Glomerular visceral epithelial cell (primary cell): ENCODE data around the gene ADAMTS7.
"Not testable (repeated sequence)": the region's sequence is repeated elsewhere in the genome, so short reads cannot be mapped to it uniquely, and the experiment has no call there.

Experiments
- DNase-seq: peaks from one replicate; pipeline ENCODE4 v3.0.0-alpha.2; 2016; ENCODE audit errors: extremely low spot score

Gene ADAMTS7

DNA sequence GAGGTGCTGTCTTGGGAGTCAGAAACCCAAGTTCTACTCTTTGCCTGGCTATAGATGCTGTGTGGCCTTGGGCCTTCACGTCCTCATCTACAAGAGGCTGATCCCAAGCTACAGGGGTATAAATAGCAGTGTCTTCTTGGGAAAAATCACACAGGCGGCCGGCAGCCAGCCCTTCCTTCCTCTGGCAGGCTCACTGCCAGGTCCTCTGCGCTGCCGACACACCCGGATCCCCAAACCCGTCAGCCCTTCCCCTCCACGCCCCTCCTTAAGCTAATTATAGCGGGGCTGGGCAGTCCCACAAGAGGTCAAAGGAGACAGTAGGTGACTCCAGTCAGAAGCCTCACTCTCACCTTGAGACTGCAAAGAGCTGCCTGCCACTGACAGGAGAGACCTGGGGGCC lies 31.3 kb downstream of the ADAMTS7 start:
- not testable (repeated sequence) for DNase-seq

DNA sequence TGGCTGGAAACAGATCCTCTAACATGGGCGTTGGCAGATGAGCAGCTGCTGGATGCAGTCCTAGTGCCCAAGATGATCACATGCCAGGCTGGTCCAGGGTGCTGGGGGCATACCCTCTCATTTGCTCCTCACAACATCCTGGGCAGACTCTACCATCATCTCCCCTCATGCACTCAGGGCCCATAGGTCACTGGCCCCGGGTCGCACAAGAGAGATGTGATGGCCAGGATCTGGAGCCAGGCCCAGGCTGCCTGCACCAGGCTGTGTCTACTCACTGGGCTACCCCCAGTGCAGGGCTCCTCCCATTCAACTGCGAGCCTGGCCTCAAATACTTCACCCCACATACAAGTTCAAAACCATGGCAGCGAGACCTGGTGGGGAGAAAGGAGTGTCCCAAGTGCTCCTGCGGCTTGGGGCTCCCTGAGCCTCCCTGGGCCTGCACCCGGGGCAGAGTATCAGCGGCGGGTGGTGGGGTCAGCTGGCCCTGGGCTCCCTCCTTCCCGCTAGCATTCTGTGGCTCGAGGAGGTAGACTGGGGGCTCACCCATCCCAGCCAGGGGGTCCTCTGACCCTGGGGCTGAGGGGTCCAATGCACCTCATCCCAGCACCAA lies 32.0 kb downstream of the ADAMTS7 start:
- not testable (repeated sequence) for DNase-seq

- no peak for DNase-seq
These were observed 32.8 kb downstream of the ADAMTS7 start for GRCh38 chr15:78778422-78778821.

DNA sequence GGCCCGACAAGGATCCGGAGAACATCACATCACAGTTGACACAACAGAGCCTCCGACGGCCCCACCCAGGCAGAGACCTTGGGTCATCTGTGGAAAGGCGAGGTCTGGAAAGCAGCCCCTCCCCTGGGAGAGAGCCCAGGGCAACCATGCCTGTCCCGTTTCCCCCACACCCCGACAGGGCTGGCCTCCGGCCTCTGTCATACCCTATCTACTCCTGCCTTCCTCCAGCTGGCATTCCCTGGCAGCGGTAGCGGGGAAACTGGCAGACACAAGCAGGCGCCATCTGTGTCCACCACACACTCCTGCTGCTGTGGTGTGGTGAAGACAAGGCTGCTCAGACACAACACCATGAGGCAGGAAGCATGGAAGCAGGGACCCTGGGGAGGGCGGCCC lies 33.3 kb downstream of the ADAMTS7 start:
- not testable (repeated sequence) for DNase-seq

DNA sequence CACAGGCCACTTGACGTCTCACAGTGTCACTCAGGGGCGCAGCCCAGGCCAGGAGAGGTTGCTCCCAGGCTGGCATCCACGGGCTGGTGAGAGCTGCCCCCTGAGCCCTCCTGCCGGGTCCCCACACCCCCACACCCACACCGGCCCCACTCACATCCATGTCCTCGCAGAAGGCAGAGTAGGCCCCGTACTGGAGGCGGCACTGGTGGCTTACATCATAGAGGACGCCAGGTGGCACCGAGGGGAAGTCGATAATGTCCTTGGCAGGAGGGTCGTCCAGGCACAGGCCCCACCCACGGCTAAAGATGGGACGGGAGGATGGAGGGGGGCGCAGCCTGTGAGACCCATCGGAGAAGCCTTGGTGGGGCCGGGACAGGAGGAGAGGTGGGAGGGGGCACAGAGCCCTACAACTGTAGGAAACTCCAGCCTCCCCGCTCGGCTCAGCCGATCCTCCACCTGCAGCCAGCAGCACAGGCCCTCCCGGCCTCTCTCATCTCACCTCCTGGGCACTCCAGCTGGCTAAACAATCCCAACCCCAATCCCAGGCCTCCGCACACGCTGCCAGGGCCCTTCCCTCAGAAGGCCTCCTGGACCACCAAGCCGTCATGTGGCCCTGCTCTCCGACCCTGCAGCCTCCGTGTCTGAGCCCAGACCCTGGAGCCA lies 33.8 kb downstream of the ADAMTS7 start:
- DNase-seq: not testable (repeated sequence)

- not testable (repeated sequence) for DNase-seq
These were observed 35.0 kb downstream of the ADAMTS7 start for GRCh38 chr15:78776046-78776925.

- DNase-seq: no peak
These were observed 35.8 kb downstream of the ADAMTS7 start for GRCh38 chr15:78775472-78775871.

DNA sequence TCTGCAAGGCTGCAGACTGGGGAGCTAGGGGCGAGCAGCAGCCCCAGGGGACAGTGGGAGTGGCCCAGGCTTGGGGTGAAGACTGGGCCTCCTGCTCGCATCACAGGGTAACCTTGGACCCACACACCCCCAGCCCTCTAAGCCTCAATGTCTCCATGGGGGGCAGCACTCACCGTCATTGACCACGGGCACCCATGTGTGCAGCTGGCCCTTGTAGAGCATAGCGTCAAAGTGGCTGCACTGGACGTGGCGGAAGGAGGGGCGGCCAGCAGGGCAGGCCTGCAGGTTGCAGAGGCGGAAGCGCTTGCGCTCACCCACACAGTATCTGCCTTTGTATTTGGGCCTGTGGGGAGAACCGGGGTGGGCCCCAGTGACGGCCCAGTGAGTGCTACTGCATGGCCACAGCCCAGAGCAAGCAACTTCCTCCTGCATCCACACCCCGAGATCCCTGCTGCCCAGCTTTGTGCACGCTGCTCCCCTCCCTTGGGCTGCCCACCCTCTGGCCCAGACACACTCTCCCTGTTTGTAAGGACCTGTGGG lies 36.7 kb downstream of the ADAMTS7 start:
- not testable (repeated sequence) for DNase-seq

DNA sequence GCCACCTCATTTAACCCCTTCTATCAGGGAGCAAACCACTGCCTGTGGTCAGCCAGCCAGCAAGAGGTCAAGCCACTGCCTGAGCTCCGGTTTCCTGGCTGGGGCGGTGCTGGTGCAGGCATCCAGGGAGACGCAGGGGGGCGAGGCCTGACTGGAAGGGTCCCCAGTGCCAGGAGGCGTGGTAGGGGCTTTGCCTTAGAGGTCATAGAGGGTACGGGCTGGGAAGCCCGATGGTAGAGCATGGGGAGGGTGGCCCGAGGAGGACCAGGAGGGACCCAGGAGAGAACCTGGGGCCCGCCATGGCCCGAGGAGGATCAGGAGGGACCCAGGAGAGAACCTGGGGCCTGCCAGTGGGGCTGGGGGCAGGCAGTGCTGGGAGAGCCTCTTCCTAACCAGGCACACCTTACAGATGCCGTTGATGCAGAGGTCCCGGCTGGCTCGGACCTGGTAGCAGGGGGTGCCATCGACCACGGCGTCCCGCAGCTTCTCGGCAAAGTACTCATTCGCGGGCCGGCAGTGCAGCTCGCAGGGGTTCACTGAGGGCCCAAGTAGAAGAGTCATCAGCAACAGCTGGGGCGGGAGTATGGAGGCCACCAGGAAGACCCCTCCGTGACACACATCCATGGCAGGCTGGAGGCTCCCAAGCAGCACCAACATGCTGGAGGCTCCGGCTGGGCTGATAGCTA lies 37.4 kb downstream of the ADAMTS7 start:
- not testable (repeated sequence) for DNase-seq

DNA sequence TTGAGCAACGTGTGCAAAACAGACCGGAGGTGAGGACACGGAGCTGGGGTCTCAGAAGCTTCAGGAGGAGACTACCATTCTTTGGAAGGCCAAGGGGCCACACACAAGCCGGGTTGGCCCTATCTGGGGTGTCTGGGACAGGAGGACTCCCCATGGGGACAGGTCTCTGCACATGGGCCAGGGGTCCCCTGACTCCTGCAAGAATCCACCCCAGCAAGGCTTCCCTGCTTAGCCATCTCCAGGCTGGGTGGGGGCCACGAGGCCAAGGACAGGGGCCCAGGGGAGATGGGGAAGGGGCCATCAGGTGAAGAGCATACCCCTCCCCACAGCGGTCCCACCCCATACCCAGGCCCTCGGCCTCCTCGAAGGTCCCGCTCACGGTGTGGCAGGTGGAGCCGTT lies 38.5 kb downstream of the ADAMTS7 start:
- no peak for DNase-seq

DNA sequence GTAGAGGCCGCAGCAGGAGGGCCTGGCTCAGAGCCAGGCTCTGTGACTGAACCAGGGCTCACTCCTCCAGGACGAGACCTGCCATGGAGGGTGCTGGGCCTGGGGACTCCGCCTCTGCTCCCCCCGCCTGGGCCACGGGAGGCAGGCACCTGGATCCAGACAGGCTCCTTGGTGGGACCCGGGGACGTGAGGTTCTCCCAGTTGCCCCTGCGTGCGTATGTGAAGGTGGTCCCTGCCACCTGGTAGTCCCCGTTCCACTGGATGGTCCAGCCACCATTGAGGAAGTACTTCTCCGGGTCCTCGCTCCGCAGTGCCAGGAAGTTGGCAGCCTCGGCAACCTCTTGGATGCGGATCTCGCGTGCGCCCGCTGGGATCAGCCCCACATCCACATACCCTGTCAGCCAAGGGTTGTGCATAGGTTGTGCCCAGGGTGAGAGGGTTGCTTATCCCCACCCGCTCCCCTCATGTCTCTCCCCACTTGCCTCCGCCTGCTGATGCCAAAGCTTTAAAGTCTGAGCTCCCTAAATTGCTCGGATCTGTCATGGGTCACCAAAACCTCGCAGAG lies 39.7 kb downstream of the ADAMTS7 start:
- DNase-seq: not testable (repeated sequence)

DNA sequence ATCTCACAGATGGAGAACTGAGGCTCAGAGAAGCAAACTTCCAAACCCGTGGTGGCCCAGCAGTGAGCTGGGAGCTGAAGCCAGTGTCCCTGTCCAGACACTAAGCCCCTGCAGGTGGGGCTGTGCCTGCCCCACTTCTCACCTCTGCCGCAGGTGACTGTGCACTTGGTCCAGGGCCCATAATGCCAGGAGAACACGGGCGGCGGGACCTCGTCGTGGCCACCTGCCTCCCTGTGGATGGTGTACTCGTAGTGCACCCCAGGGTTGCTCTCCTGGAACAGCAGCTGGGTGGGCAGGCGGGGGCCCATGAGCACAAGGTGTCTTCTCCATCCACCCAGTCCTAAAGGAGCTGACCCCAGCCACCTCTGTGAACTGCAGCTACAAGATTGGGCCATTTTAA lies 40.2 kb downstream of the ADAMTS7 start:
- not testable (repeated sequence) for DNase-seq

DNA sequence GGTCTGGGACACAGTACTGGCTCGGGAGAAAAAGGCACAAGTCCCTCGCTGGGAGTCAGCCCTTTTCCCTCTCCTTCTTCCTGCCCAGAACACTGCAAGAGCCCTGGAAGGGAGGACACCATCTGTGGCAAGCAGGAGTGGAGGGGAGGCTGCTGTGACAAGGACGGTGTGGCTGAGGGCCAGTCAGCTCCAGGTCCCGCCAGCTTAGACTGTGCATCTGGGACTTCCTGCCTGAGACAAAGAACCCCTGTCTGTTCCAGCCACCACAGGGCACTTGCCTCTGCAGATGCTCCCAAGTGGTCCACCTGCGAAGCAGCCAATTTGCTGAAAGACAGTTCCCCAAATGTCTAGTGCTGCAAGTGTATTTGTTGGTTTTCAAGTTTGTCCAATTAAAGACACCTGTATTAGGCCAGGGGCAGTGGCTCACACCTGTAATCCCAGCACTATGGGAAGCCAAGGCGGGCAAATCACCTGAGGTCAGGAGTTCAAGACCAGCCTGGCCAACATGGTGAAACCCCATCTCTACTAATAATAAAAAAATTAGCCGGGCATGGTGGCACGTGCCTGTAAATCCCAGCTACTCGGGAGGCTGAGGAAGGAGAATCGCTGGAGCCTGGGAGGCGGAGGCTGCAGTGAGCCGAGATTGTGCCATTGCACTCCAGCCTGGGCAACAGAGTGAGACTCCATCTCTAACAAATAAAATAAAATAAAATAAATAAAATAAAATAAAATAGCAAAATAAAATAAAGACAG lies 41.6 kb downstream of the ADAMTS7 start:
- DNase-seq: not testable (repeated sequence)

GRCh38 chr15:78768531-78769408 lies 42.5 kb downstream of the ADAMTS7 start:
- DNase-seq: no peak

GRCh38 chr15:78768096-78768495 lies 43.2 kb downstream of the ADAMTS7 start:
- no peak for DNase-seq

GRCh38 chr15:78767331-78767951 lies 43.8 kb downstream of the ADAMTS7 start:
- DNase-seq: no peak

- DNase-seq: not testable (repeated sequence)
These were observed 44.6 kb downstream of the ADAMTS7 start for GRCh38 chr15:78766641-78767071.

DNA sequence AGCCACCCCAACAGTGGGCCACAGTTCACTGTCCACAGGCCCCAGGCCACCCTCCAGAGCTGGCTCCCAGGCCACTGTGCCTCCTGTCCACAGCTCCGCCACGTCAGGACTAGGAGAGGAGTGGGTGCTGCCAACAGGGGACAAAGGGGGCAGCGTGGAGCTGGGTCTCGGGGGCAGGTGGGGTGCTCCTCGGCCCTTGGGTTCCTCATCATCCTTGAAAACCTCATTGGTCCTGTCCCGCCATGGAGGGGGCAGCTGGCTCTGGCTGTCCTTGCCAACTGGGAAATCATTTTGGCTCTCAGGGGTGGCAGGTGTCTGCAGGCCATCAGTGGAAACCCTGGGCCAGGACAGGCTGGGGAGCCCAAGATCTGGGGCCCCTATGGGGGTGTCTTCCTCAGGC lies 45.2 kb downstream of the ADAMTS7 start:
- no peak for DNase-seq
